ENCODE results near the gene DNAJB14.
"Not testable (repeated sequence)": the region's sequence is repeated elsewhere in the genome, so short reads cannot be mapped to it uniquely, and the experiment has no call there.

DNAJB14 gene

GRCh38 chr4:99946356-99947189 is at the start of gene DNAJB14:
Gene DNAJB14 (minus strand): TSS chr4:99946618. CDS start chr4:99946571, 47 bp downstream.
- DNase-seq, result no peak

DNA sequence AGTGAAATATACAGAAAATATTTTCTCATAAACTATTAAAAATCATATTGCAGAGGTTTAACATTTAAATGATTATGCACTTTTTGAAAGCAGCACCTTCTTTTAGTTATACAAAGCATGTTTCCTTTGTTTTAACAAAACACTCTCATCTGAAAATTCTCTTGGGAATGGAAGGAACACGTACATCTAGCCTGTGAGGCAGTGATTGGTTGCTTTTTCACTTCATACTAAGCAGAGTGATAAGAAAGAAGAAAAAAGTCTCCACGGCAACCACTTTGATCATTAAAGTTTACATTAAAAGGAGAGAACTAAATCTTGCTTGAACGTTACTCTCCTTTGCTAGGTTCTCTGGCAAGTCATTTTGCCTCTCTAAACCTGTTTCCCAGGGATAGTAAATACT is 45.3 kb upstream of the DNAJB14 start:
- DNase-seq, result no peak

- DNase-seq, result no peak
These were observed 41.3 kb upstream of the DNAJB14 start for GRCh38 chr4:99987681-99988080.

GRCh38 chr4:99986792-99987191 is 40.4 kb upstream of the DNAJB14 start:
- no peak for DNase-seq

DNA sequence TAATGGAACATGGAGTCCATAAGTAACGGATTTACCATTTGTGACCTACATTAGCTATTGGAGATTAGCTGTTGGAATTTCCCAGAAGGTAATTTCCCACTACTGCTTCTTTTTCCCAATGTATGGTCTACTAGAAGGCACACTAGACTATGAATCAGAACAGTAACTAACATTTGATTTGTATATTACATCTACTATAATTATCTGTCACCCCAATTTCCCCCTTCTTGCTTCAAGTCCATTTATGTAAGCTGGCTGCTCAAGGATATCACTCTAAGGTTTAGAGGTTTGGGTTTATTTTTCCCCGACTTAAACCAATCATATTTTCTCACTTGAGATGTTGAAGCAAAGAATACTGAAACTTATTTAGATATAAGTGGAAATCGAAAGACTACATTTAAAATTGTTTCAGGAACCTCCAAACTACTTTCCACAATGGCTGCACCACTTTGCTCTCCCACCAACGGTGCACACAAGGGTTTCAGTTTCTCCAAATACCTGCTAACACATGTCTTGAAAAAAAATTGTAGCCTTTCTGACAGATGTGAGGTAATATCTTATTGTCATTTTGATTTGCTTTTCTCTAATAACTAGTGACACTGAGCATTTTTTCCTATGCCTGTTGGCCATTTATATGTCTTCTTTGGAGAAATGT is 37.0 kb upstream of the DNAJB14 start:
- no peak for DNase-seq

GRCh38 chr4:99979872-99980271 is 33.5 kb upstream of the DNAJB14 start:
- no peak for DNase-seq

DNA sequence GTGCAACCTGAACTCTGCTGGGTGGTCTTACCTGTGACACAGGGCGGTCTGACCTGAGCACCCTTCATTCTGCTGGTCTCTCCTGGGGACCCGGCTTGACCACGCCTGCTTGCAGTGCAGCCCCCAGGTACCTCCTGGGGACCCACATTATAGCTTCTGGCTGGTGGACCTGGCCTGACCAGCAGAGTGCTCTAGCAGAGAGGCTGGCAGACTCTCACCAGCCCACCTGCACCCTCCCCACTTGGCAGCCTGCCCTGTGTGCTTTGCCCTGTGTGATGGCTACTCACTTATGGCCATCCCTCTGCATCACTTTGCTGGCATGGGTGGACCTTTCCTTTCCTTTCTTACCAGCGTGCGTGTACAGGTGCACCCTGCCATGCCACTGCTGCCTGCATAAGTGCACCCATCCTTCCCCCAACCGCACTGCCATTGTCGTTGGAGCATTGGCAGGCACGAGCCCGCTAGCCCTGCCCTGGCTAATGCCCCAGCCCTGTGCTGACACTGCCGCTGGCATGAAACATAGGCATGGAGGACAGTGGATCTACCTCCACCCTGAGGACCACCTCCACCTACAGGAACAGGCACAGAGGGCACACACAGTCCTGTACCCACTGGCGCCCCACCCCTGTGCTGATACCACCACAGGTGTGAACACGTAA is 25.2 kb upstream of the DNAJB14 start:
- DNase-seq, result no peak

DNA sequence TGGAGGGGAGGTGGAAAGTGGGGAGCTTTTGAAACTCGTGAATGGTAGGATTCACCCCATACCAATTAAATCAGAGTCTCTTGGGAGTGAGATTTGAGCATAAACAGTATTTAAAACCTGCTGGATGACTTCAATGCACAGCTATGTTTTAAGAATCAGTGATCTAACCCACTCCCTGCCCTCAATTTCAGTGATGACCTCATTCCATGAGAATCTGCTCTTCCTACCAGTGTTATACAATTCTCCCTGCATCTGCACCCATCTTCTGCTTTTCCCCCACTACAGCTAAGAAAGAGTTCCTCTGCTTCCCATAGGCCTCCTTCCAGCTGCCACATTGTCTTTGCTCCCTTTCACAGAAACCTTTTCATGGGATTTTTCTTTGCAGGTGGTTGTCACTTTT is 21.9 kb upstream of the DNAJB14 start:
- DNase-seq, result no peak

GRCh38 chr4:99966692-99967091 is 20.3 kb upstream of the DNAJB14 start:
- no peak for DNase-seq

DNA sequence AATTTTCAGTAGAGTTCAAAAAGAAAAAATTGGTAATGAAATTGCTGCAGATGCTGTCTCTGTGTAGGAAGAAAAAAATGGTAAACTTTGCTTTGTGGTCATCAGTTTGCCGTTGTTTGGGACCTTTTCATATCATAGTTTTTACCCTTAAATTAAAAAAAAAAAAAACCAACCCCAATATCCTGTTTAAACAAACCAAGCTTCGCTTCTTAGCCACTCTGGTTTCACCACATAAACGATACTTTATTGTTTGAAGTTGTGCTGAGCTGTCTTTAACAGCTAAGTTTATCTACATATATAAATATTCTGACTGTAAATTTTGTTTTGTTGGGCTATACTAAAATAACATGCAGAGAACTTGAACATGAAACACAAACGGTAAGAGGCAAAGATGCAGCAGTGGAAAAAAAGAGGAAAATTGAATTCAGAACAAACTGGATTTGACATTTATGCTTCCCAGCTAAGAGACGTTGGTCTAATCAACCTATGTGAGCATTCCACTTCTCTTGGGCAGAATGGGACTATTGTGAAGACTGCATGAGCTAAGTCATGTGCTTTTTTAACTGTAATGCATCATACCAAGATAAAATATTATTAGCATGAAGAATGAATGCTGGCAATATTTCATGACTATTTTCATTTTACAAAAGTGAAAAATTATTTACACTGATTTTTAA is 19.4 kb upstream of the DNAJB14 start:
- DNase-seq, result no peak

- DNase-seq, result no peak
These were observed 18.8 kb upstream of the DNAJB14 start for GRCh38 chr4:99965173-99965572.

GRCh38 chr4:99961711-99962110 is 15.3 kb upstream of the DNAJB14 start:
- no peak for DNase-seq

GRCh38 chr4:99960648-99961047 is 14.2 kb upstream of the DNAJB14 start:
- no peak for DNase-seq

DNA sequence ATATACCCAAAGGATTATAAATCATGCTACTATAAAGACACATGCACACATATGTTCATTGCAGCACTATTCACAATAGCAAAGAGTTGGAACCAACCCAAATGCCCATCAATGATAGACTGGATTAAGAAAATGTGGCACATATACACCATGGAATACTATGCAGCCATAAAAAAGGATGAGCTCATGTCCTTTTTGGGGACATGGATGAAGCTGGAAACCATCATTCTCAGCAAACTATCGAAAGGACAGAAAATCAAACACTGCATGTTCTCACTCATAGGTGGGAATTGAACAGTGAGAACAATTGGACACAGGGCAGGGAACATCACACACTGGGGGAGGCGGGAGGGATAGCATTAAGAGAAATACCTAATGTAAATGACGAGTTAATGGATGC is 11.8 kb upstream of the DNAJB14 start:
- DNase-seq, result not testable (repeated sequence)

DNA sequence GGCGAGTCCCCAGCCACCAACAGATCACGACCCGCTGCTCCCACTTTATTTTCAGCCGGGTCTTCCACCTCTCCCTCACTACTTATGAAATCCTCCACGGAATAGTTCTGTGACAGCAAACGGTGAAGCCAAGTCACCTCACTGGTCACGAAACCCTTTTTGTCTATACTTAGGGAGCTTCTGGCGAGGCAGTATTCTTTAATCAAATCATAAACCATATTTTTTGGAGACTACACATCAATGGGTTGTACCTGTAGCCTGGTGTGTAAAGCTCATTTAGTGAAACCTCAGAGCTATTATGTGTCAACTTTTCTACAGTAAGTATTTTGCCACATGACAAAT is 4.5 kb upstream of the DNAJB14 start:
- no peak for DNase-seq

DNA sequence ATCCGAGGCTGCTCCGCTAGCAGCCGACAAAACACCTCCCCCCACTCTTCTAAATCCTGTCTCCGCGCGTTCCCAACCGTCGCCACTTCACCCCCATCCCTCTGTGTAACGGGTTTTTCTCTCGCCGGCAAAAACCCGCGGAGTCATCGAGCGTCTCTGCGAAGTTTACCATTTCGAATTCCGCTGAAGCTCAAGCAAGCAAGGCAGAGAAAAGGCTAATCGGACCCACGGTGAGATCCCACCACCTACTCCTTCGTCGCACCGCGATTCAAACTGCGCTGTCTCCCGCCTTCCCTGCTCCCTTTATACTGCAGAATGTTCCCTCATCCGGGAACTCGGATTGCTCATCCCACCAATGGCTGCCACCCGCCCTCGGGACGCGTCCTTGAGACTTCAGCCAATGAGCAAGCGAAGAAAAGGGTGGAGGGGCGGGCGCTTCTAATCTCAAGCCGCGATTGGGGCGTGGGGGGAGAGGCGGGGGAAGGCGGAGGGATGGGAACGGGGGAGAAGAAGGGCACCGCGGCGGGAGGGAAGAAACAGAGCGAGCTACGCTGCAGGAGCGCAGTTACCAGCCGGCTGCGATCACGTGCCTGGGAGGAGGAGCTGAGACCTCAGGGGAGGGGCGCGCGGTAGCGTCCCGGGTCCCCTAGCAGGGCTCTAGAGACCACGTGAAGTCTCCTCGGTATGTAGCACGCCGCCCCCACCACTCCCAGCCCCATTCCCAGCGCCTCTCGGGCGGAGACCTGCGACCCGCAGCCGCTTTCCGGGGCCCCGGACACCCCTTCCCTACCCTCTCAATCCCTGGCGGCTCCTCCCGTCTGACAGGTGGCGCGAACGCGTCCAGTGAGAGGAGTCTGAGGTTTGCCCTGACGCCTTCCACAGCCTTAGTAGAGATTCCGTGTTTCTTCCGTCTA is 3.8 kb upstream of the DNAJB14 start, which contains the start of gene H2AZ1:
Gene H2AZ1, minus strand, starts transcription at position 277 of the 914 bp plus-strand sequence. Its CDS starts 105 bp downstream, at position 172.
- peak; percentile 39 for DNase-seq

GRCh38 chr4:99949034-99949998 is 2.9 kb upstream of the DNAJB14 start:
- DNase-seq, result no peak

DNA sequence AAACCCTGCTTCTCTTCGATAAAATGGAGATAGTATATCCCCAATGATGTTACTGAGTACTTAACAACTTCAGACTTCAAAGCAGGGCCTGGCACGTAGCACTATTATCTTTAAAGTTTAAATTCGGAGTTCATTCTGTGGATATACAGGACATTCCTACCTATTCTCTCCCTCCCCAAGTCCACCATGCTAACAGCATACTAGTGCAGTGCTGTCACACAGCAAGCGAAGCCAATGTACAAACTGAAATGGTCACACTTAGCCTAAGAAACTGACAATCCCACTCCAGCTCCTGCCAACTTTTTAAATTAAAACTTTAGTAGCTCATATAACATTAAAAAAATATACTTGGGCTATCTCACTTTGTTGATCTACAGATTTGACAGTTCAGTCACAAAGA is 1.2 kb upstream of the DNAJB14 start:
- no peak for DNase-seq

DNA sequence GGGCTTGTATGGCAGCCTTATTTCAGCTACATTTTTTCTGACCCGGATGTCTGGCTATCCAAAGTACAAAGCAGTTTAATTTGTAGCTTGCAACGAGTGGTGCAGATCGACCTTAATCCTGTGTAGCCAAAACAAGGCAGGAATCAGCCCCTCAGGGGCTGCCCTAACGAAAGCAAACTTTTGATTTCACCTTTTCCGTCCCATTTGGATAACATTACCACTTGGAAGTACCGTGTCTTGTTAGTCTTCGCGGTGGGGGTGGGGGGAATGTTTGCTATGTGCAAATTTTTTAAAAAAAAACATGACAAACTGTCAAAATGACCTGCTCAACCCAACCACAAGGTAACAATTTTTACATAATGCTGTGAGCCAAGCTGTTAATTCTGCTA is 766 bp upstream of the DNAJB14 start:
- DNase-seq, result no peak

GRCh38 chr4:99945718-99946355 is 581 bp downstream of the DNAJB14 start:
- DNase-seq, result no peak

Data from cortex of kidney (tissue), 1 donor.